ENCODE data around the gene MROH9.

Gene MROH9

DNA sequence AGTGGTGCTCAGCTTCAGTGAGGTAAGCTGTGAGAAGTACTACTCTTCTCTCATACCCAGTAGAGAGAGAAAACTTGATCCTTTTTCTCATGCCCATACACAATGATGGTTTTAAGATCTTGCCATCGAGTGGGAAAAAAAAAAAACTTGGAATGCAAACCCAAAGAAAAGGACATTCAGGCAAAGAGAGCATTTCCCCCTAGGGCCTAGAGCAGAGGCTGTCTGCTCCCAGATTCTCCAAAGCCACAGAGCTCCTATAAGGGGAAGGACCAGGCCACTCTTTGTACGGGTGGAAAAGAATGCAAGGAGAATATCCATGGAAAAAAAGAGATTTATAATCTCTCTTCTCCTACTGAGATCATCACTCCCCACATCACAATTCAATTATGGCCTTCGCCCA, 34.9 kb downstream of the MROH9 start:
- no peak overlapping the region for H3K4me3 ChIP-seq (ENCODE audit: low read length)
- 80% methylated on average over 2 of the region's 3 CpGs for WGBS
- no peak overlapping the region for H3K27ac ChIP-seq (ENCODE audit: low read depth, low read length)
- H3K27me3 ChIP-seq (ENCODE audit: insufficient read depth, low read length): no peaks in the 10 kb centered on the region
- H3K9me3 ChIP-seq (ENCODE audit: insufficient read depth, low read depth, low read length): no peaks in the 10 kb centered on the region
- no peaks in the 10 kb centered on the region for H3K4me1 ChIP-seq (ENCODE audit: insufficient read depth, low read length)
- no peaks in the 10 kb centered on the region for H3K36me3 ChIP-seq (ENCODE audit: insufficient read depth, low read length)
- no peak overlapping the region for H3K9ac ChIP-seq (ENCODE audit: low read depth, low read length)

- H3K9me3 ChIP-seq (ENCODE audit: insufficient read depth, low read depth, low read length): no peaks in the 10 kb centered on the region
- no peak overlapping the region for H3K9ac ChIP-seq (ENCODE audit: low read depth, low read length)
- no peak overlapping the region for H3K27ac ChIP-seq (ENCODE audit: low read depth, low read length)
- 94% methylated on average over 2 of the region's 2 CpGs for WGBS
- no peaks in the 10 kb centered on the region for H3K4me1 ChIP-seq (ENCODE audit: insufficient read depth, low read length)
- H3K4me3 ChIP-seq (ENCODE audit: low read length): no peak overlapping the region
- no peaks in the 10 kb centered on the region for H3K27me3 ChIP-seq (ENCODE audit: insufficient read depth, low read length)
- H3K36me3 ChIP-seq (ENCODE audit: insufficient read depth, low read length): no peaks in the 10 kb centered on the region
These were observed 43.1 kb downstream of the MROH9 start for GRCh38 chr1:170978371-170978910.

- no peaks in the 10 kb centered on the region for H3K4me1 ChIP-seq (ENCODE audit: insufficient read depth, low read length)
These were observed 50.1 kb downstream of the MROH9 start for GRCh38 chr1:170985406-170985805.

GRCh38 chr1:170986901-170987300, 51.6 kb downstream of the MROH9 start:
- Histone ChIP-seq H3K27me3 (ENCODE audit: insufficient read depth, low read length) (no peaks in the 10 kb centered on the region), H3K9ac (ENCODE audit: low read depth, low read length) (no peak overlapping the region), H3K9me3 (ENCODE audit: insufficient read depth, low read depth, low read length) (no peaks in the 10 kb centered on the region), H3K4me3 (ENCODE audit: low read length) (no peak overlapping the region), H3K36me3 (ENCODE audit: insufficient read depth, low read length) (no peaks in the 10 kb centered on the region), H3K27ac (ENCODE audit: low read depth, low read length) (no peak overlapping the region), H3K4me1 (ENCODE audit: insufficient read depth, low read length) (no peaks in the 10 kb centered on the region)
- WGBS: 100% methylated on average over 1 of the region's 3 CpGs

More at GRCh38 chr1:170985406-170985805, 50.1 kb downstream of the MROH9 start:
- Histone ChIP-seq H3K9me3 (ENCODE audit: insufficient read depth, low read depth, low read length) (no peaks in the 10 kb centered on the region), H3K27me3 (ENCODE audit: insufficient read depth, low read length) (no peaks in the 10 kb centered on the region), H3K9ac (ENCODE audit: low read depth, low read length) (no peak overlapping the region), H3K27ac (ENCODE audit: low read depth, low read length) (no peak overlapping the region), H3K4me3 (ENCODE audit: low read length) (no peak overlapping the region), H3K36me3 (ENCODE audit: insufficient read depth, low read length) (no peaks in the 10 kb centered on the region)
- WGBS: no CpG with 5 or more reads among the region's 1 CpG

DNA sequence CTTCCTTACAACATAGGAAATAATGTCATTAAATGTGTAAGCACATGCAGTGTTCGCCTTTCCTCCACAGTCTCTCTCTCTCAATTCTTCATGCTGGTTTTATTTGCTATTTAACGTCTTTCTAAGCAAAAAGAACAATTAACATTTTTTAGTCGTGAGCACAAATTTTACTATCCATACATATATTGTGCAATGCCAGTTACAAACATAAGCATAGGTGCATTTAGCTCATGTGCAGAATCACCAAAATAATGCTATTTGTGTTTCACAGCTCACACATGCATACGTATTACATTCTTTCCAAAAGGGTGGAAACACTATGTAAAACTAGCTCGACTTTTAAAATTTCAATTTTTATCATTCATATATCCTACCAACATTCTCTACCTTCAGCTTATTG, 52.1 kb downstream of the MROH9 start:
- H3K4me3 ChIP-seq (ENCODE audit: low read length): no peak overlapping the region
- no peaks in the 10 kb centered on the region for H3K36me3 ChIP-seq (ENCODE audit: insufficient read depth, low read length)
- H3K27ac ChIP-seq (ENCODE audit: low read depth, low read length): no peak overlapping the region
- no peaks in the 10 kb centered on the region for H3K4me1 ChIP-seq (ENCODE audit: insufficient read depth, low read length)
- no peaks in the 10 kb centered on the region for H3K9me3 ChIP-seq (ENCODE audit: insufficient read depth, low read depth, low read length)
- no peaks in the 10 kb centered on the region for H3K27me3 ChIP-seq (ENCODE audit: insufficient read depth, low read length)
- whole genome bisulfite sequencing: 96% methylated on average over 5 of the region's 5 CpGs
- H3K9ac ChIP-seq (ENCODE audit: low read depth, low read length): no peak overlapping the region

GRCh38 chr1:170993151-170993550, 57.8 kb downstream of the MROH9 start:
- no peaks in the 10 kb centered on the region for H3K4me1 ChIP-seq (ENCODE audit: insufficient read depth, low read length)
- no peaks in the 10 kb centered on the region for H3K27me3 ChIP-seq (ENCODE audit: insufficient read depth, low read length)
- H3K36me3 ChIP-seq (ENCODE audit: insufficient read depth, low read length): no peaks in the 10 kb centered on the region
- H3K27ac ChIP-seq (ENCODE audit: low read depth, low read length): no peak overlapping the region
- no peak overlapping the region for H3K9ac ChIP-seq (ENCODE audit: low read depth, low read length)
- no peak overlapping the region for H3K4me3 ChIP-seq (ENCODE audit: low read length)
- no peaks in the 10 kb centered on the region for H3K9me3 ChIP-seq (ENCODE audit: insufficient read depth, low read depth, low read length)

GRCh38 chr1:170993717-170994116, 58.4 kb downstream of the MROH9 start:
- Histone ChIP-seq H3K27ac (ENCODE audit: low read depth, low read length) (no peak overlapping the region), H3K27me3 (ENCODE audit: insufficient read depth, low read length) (no peaks in the 10 kb centered on the region)
- 91% methylated on average over 1 of the region's 1 CpG for WGBS

GRCh38 chr1:171014880-171015279, 79.5 kb downstream of the MROH9 start:
- Histone ChIP-seq H3K36me3 (ENCODE audit: insufficient read depth, low read length) (no peaks in the 10 kb centered on the region), H3K4me1 (ENCODE audit: insufficient read depth, low read length) (peaks cover 4% of the 10 kb centered on the region; the same call in 1 of the 2 replicates), H3K4me3 (ENCODE audit: low read length) (no peak overlapping the region), H3K9ac (ENCODE audit: low read depth, low read length) (no peak overlapping the region), H3K27me3 (ENCODE audit: insufficient read depth, low read length) (no peaks in the 10 kb centered on the region), H3K9me3 (ENCODE audit: insufficient read depth, low read depth, low read length) (no peaks in the 10 kb centered on the region), H3K27ac (ENCODE audit: low read depth, low read length) (no peak overlapping the region)
- 94% methylated on average over 3 of the region's 4 CpGs for WGBS

More at GRCh38 chr1:170993717-170994116, 58.4 kb downstream of the MROH9 start:
- Histone ChIP-seq H3K4me3 (ENCODE audit: low read length) (no peak overlapping the region), H3K4me1 (ENCODE audit: insufficient read depth, low read length) (no peaks in the 10 kb centered on the region), H3K36me3 (ENCODE audit: insufficient read depth, low read length) (no peaks in the 10 kb centered on the region), H3K9ac (ENCODE audit: low read depth, low read length) (no peak overlapping the region), H3K9me3 (ENCODE audit: insufficient read depth, low read depth, low read length) (no peaks in the 10 kb centered on the region)

DNA sequence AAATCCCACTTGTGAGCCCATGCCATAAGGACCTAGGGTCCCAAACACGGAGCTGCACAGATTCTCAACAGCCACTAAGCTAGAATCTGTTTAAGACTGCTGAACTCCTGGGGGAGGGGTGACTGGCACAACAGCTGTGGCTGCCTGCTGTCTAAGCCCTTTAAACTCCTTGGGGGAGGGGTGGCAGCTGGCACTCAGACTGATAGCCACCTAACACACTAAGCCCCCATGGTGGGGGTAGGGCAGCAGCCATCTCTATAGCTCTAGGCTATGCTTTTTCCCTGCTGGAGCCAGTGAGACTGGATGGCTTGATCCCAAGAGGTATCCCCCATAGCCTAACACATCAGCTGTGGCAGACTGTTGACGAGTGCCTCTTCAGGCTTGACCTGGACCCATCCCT, 82.1 kb downstream of the MROH9 start:
- Histone ChIP-seq H3K36me3 (ENCODE audit: insufficient read depth, low read length) (no peaks in the 10 kb centered on the region), H3K9ac (ENCODE audit: low read depth, low read length) (no peak overlapping the region), H3K27ac (ENCODE audit: low read depth, low read length) (no peak overlapping the region), H3K9me3 (ENCODE audit: insufficient read depth, low read depth, low read length) (no peaks in the 10 kb centered on the region), H3K4me1 (ENCODE audit: insufficient read depth, low read length) (peaks cover 4% of the 10 kb centered on the region; the same call in 1 of the 2 replicates), H3K4me3 (ENCODE audit: low read length) (no peak overlapping the region), H3K27me3 (ENCODE audit: insufficient read depth, low read length) (no peaks in the 10 kb centered on the region)
- 93% methylated on average over 2 of the region's 2 CpGs for WGBS

DNA sequence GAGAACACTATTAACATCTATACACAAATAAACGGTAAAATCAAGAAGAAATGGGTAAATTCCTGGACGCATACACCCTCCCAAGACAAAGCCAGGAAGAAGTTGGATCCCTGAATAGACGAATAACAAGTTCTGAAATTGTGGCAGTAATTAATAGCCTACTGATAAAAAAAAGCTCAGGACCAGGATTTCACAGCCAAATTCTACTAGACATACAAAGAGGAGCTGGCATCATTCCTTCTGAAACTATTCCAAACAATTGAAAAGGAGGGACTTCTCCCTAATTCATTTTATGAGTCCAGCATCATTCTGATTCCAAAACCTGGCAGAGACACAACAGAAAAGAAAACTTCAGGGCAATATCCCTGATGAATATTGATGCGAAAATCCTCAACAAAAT, 84.6 kb downstream of the MROH9 start:
- Histone ChIP-seq H3K36me3 (ENCODE audit: insufficient read depth, low read length) (no peaks in the 10 kb centered on the region), H3K9me3 (ENCODE audit: insufficient read depth, low read depth, low read length) (no peaks in the 10 kb centered on the region), H3K27ac (ENCODE audit: low read depth, low read length) (no peak overlapping the region), H3K4me1 (ENCODE audit: insufficient read depth, low read length) (peaks cover 4% of the 10 kb centered on the region; the same call in 1 of the 2 replicates), H3K9ac (ENCODE audit: low read depth, low read length) (no peak overlapping the region), H3K27me3 (ENCODE audit: insufficient read depth, low read length) (no peaks in the 10 kb centered on the region), H3K4me3 (ENCODE audit: low read length) (no peak overlapping the region)
- WGBS: 97% methylated on average over 4 of the region's 4 CpGs

- H3K27me3 ChIP-seq (ENCODE audit: insufficient read depth, low read length): no peaks in the 10 kb centered on the region
- peak overlapping the region; percentile 2; the same call in 1 of the 2 replicates for H3K9ac ChIP-seq (ENCODE audit: low read depth, low read length)
- no peaks in the 10 kb centered on the region for H3K9me3 ChIP-seq (ENCODE audit: insufficient read depth, low read depth, low read length)
- H3K36me3 ChIP-seq (ENCODE audit: insufficient read depth, low read length): no peaks in the 10 kb centered on the region
- WGBS: 73% methylated on average over 14 of the region's 14 CpGs
- H3K4me3 ChIP-seq (ENCODE audit: low read length): peak overlapping the region; percentile 26; the same call in 1 of the 2 replicates
- H3K27ac ChIP-seq (ENCODE audit: low read depth, low read length): no peak overlapping the region
- peaks cover 12% of the 10 kb centered on the region for H3K4me1 ChIP-seq (ENCODE audit: insufficient read depth, low read length)
These were observed 97.7 kb downstream of the MROH9 start for GRCh38 chr1:171032822-171033702.
